ENCODE results near the gene CYBA.
"Not testable (repeated sequence)": the region's sequence is repeated elsewhere in the genome, so short reads cannot be mapped to it uniquely, and the experiment has no call there.

The CYBA gene

GRCh38 chr16:88614818-88615580 lies 35.9 kb downstream of the CYBA start:
- DNase-seq (ENCODE audit: low read depth, low spot score): no peak

- no peak for DNase-seq (ENCODE audit: low read depth, low spot score)
These were observed 36.7 kb downstream of the CYBA start for GRCh38 chr16:88613911-88614817.

- DNase-seq (ENCODE audit: low read depth, low spot score): no peak
These were observed 37.6 kb downstream of the CYBA start for GRCh38 chr16:88613293-88613692.

GRCh38 chr16:88610909-88611812 lies 39.7 kb downstream of the CYBA start:
- DNase-seq (ENCODE audit: low read depth, low spot score): no peak

- DNase-seq (ENCODE audit: low read depth, low spot score): no peak
These were observed 40.8 kb downstream of the CYBA start for GRCh38 chr16:88610080-88610479.

- not testable (repeated sequence) for DNase-seq (ENCODE audit: low read depth, low spot score)
These were observed 41.4 kb downstream of the CYBA start for GRCh38 chr16:88609426-88609825.

- DNase-seq (ENCODE audit: low read depth, low spot score): no peak
These were observed 42.8 kb downstream of the CYBA start for GRCh38 chr16:88608076-88608475.

GRCh38 chr16:88606148-88606757 lies 44.6 kb downstream of the CYBA start:
- no peak for DNase-seq (ENCODE audit: low read depth, low spot score)

GRCh38 chr16:88605186-88606147 lies 45.4 kb downstream of the CYBA start:
- DNase-seq (ENCODE audit: low read depth, low spot score): no peak

- no peak for DNase-seq (ENCODE audit: low read depth, low spot score)
These were observed 48.8 kb downstream of the CYBA start for GRCh38 chr16:88602091-88602490.

GRCh38 chr16:88601313-88602036 lies 49.4 kb downstream of the CYBA start:
- DNase-seq (ENCODE audit: low read depth, low spot score): no peak

GRCh38 chr16:88600539-88600896 lies 50.3 kb downstream of the CYBA start:
- no peak for DNase-seq (ENCODE audit: low read depth, low spot score)

- DNase-seq (ENCODE audit: low read depth, low spot score): no peak
These were observed 50.9 kb downstream of the CYBA start for GRCh38 chr16:88599825-88600538.

GRCh38 chr16:88599092-88599733 lies 51.6 kb downstream of the CYBA start:
- DNase-seq (ENCODE audit: low read depth, low spot score): no peak

- no peak for DNase-seq (ENCODE audit: low read depth, low spot score)
These were observed 52.9 kb downstream of the CYBA start for GRCh38 chr16:88597856-88598491.

- no peak for DNase-seq (ENCODE audit: low read depth, low spot score)
These were observed 54.4 kb downstream of the CYBA start for GRCh38 chr16:88596483-88596882.

- DNase-seq (ENCODE audit: low read depth, low spot score): no peak
These were observed 54.9 kb downstream of the CYBA start for GRCh38 chr16:88595921-88596320.

- no peak for DNase-seq (ENCODE audit: low read depth, low spot score)
These were observed 55.8 kb downstream of the CYBA start for GRCh38 chr16:88595101-88595500.
